ENCODE measurements around the gene UBL4B.

GRCh38 chr1:110088739-110089316, 23.4 kb upstream of the UBL4B start:
- TF ChIP-seq CTCF (IDR thresholded peaks at IDR 0.05): no peak
- TF ChIP-seq POLR2A (IDR thresholded peaks at IDR 0.05): no peak

All from right lobe of liver (tissue), 4 donors.